HepG2 (cell line): ENCODE results near the gene NMNAT3. TPM values are rescaled to one million over a fixed set of nuclear protein-coding genes. Genes with fewer than 3 reads are reported as not detected.
A peak's percentile ranks its signal among the peaks of the same experiment; 100 is the strongest.

ENCODE experiments used
- ATAC-seq: fragments of 200-7000 bp; cut with Tn5 transposase; 3 replicates; pipeline ENCODE4 v1.9.1; 2020; ENCODE audit warnings: mild to moderate bottlenecking, moderate library complexity
- BruUV-seq: library from RNA; stranded (reverse); fragments of 400-500 nt; replicated peaks from 2 replicates; lab custom pipeline; 2021; lab: Mats Ljungman, UMichigan
- CTCF ChIA-PET: fragments of 300-600 bp; formaldehyde crosslinking; extraction: SDS; loops from one replicate; lab custom pipeline; 2021; ENCODE audit warnings: low total read pairs, inconsistent platforms, low intra/inter-chr PET ratio; lab: Yijun Ruan, JAX
- POLR2A ChIA-PET: fragments of 350-600 bp; sonication (Branson Sonifier 250); formaldehyde crosslinking; loops from one replicate; lab custom pipeline; 2020; ENCODE audit warnings: antibody characterized with exemption, inconsistent platforms; lab: Yijun Ruan, JAX
- DNase-seq: peaks from one replicate; pipeline ENCODE4 v3.0.0-alpha.2; 2015; ENCODE audit warnings: low spot score
- FAIRE-seq: peaks from 3 replicates; lab custom pipeline; 2011; peaks lifted over from hg19 to GRCh38; lab: Jason Lieb, UNC
- H2AFZ ChIP-seq: one replicate; pipeline ENCODE4 v1.6.1; 2011; ENCODE audit warnings: low read length, inconsistent platforms
- H3K27ac ChIP-seq: fragments of 300-600 bp; 3 replicates; pipeline ENCODE4 v1.8.0; 2011; ENCODE audit warnings: mixed run types, mild to moderate bottlenecking, mixed read lengths, low read length, inconsistent platforms; ENCODE audit not compliant: insufficient read depth; ENCODE audit errors: extremely low read length
- H3K27me3 ChIP-seq, 2 experiments: fragments of 200-600 bp in 1 of 2; 2 replicates in 1 of 2; 3 replicates in 1 of 2; pipeline versions ENCODE4 v1.6.0 to v1.8.0; 2011; ENCODE audit warnings: low read length in 2 of 2, mild to moderate bottlenecking in 2 of 2, moderate library complexity in 2 of 2, inconsistent platforms in 1 of 2; ENCODE audit not compliant: insufficient read depth in 2 of 2, control insufficient read depth in 1 of 2
- H3K36me3 ChIP-seq, 2 experiments: fragments of 200-600 bp in 1 of 2; replicated peaks in 1 of 2; 2 replicates in 1 of 2; 3 replicates in 1 of 2; pipeline versions ENCODE4 v1.5.1 to v1.8.0; 2011; ENCODE audit warnings: low read length in 2 of 2, inconsistent platforms in 1 of 2; ENCODE audit not compliant: insufficient read depth in 2 of 2, control insufficient read depth in 1 of 2
- H3K4me1 ChIP-seq: 2 replicates; pipeline ENCODE4 v1.5.1; 2012; ENCODE audit warnings: low read length, inconsistent platforms; ENCODE audit not compliant: insufficient read depth
- H3K4me2 ChIP-seq: 2 replicates; pipeline ENCODE4 v1.6.0; 2011; ENCODE audit warnings: low read depth, low read length, inconsistent platforms
- H3K4me3 ChIP-seq, 3 experiments: fragments of 200-600 bp in 1 of 3; sonication (generic), shearing (Covaris generic) in 1 of 3; replicated peaks in 1 of 3; 2 replicates each; pipeline ENCODE4 v1.5.1; 2011 to 2016; ENCODE audit warnings: low read length in 3 of 3, inconsistent platforms in 2 of 3, low read depth in 2 of 3, mild to moderate bottlenecking in 2 of 3, control low read depth in 1 of 3, mixed read lengths in 1 of 3; ENCODE audit not compliant: insufficient read depth in 1 of 3
- H3K79me2 ChIP-seq: one replicate; pipeline ENCODE4 v1.6.1; 2011; ENCODE audit warnings: low read length, inconsistent platforms; ENCODE audit not compliant: insufficient read depth
- H3K9ac ChIP-seq: 2 replicates; pipeline ENCODE4 v1.6.0; 2011; ENCODE audit warnings: mild to moderate bottlenecking, low read depth, low read length, inconsistent platforms; ENCODE audit not compliant: insufficient read depth
- H3K9me3 ChIP-seq: 2 replicates; pipeline ENCODE4 v1.5.1; 2012; ENCODE audit warnings: mild to moderate bottlenecking, low read length
- H4K20me1 ChIP-seq: 2 replicates; pipeline ENCODE4 v1.6.0; 2011; ENCODE audit warnings: inconsistent platforms, mild to moderate bottlenecking, low read length, moderate library complexity; ENCODE audit not compliant: insufficient read depth
- GMEB2 ChIP-seq: IDR thresholded peaks from 2 replicates; pipeline ENCODE4 v1.6.1; 2016; ENCODE audit warnings: missing biosample characterization, missing genetic modification reagents, low read depth
- MAFF ChIP-seq: IDR thresholded peaks from 2 replicates; pipeline ENCODE4 v1.6.1; 2011; ENCODE audit warnings: low read depth, low read length, improper control_type of control experiment
- MAFK ChIP-seq, 2 experiments: IDR thresholded peaks in 1 of 2; conservative IDR thresholded peaks in 1 of 2; 2 replicates each; pipeline ENCODE4 v1.6.1; 2011; ENCODE audit warnings: improper control_type of control experiment in 2 of 2, low read length in 2 of 2
- MEF2D ChIP-seq: sonication (generic); formaldehyde crosslinking; IDR thresholded peaks from 2 replicates; pipeline ENCODE4 v1.5.1; 2020; ENCODE audit warnings: mild to moderate bottlenecking, missing genetic modification reagents
- REXO4 ChIP-seq: sonication (generic); formaldehyde crosslinking; IDR thresholded peaks from 2 replicates; pipeline ENCODE4 v1.8.0; 2022; ENCODE audit warnings: missing genetic modification reagents, mild to moderate bottlenecking, borderline replicate concordance
- RORA ChIP-seq: sonication (generic); formaldehyde crosslinking; IDR thresholded peaks from 2 replicates; pipeline ENCODE4 v1.5.0; 2020; ENCODE audit warnings: mild to moderate bottlenecking, missing genetic modification reagents, moderate library complexity
- XRCC5 ChIP-seq: fragments of 200-400 bp; formaldehyde crosslinking; optimal IDR thresholded peaks from 2 replicates; pipeline ENCODE3; 2017; ENCODE audit warnings: mild to moderate bottlenecking, low read length
- ZNF180 ChIP-seq: sonication (generic); formaldehyde crosslinking; IDR thresholded peaks from 2 replicates; pipeline ENCODE4 v1.4.0; 2020; ENCODE audit warnings: low read depth, missing genetic modification reagents, borderline replicate concordance
- ZNF3 ChIP-seq: IDR thresholded peaks from 2 replicates; pipeline ENCODE4 v1.7.0; 2017; ENCODE audit warnings: inconsistent platforms
- ZNF564 ChIP-seq: sonication (generic); formaldehyde crosslinking; IDR thresholded peaks from 2 replicates; pipeline ENCODE4 v1.8.1; 2023; ENCODE audit warnings: mild to moderate bottlenecking, missing genetic modification reagents
- ZNF629 ChIP-seq: sonication (generic); formaldehyde crosslinking; conservative IDR thresholded peaks from 2 replicates; pipeline ENCODE4 v1.5.0; 2020; ENCODE audit warnings: missing genetic modification reagents
- ZNF660 ChIP-seq: sonication (generic); formaldehyde crosslinking; IDR thresholded peaks from 2 replicates; pipeline ENCODE4 v1.5.1; 2020; ENCODE audit warnings: mild to moderate bottlenecking, low read depth, missing genetic modification reagents, borderline replicate concordance
- ZNF781 ChIP-seq: sonication (generic); formaldehyde crosslinking; IDR thresholded peaks from 2 replicates; pipeline ENCODE4 v1.5.1; 2020; ENCODE audit warnings: borderline replicate concordance, mild to moderate bottlenecking, missing genetic modification reagents; ENCODE audit errors: not compliant biosample characterization
- WGBS: methylation state at CpG from one replicate; pipeline ENCODE4 v1.1.6; 2017; ENCODE audit warnings: low lambda C conversion rate; 5-methylcytosine and 5-hydroxymethylcytosine counted together
- in situ Hi-C: cut with HindIII; loops from 2 replicates; pipeline ENCODE4 v1.10.0; 2017; ENCODE audit warnings: low pct_unique_long_range_greater_than_20kb; ENCODE audit not compliant: extremely low pct_ligation_motif_present
- intact Hi-C: fragments of 100-400 bp; cut with micrococcal nuclease; formaldehyde crosslinking; loops from one replicate; pipeline ENCODE4 v1.10.0; 2022; ENCODE audit not compliant: unreplicated experiment
- polyA plus RNA-seq, 8 experiments: library from polyadenylated mRNA; depleted of rRNA in 3 of 8; stranded (reverse) in 7 of 8; unstranded in 1 of 8; fragments of >200 nt; fragmentation: Illumina TruSeq in 4 of 8; extraction: Trizol in 4 of 8; gene quantifications; 2 replicates each; pipeline versions ENCODE4 v1.2.1 to v1.2.3, GENCODE V29; 2011 to 2016; ENCODE audit warnings: low read depth in 4 of 8, missing spikeins in 1 of 8, mixed read lengths in 1 of 8; ENCODE audit not compliant: insufficient read depth in 1 of 8
- total RNA-seq, 5 experiments: library from RNA; depleted of rRNA; stranded (reverse); fragments of >200 nt; fragmentation: Illumina TruSeq; extraction: Trizol; gene quantifications; 2 replicates each; pipeline ENCODE4 v1.2.3, GENCODE V29; 2016; ENCODE audit warnings: low read depth in 1 of 5
- TF ChIP-seq, protein P1 (sequence below): sonication (generic); formaldehyde crosslinking; IDR thresholded peaks from 2 replicates; pipeline ENCODE4 v1.4.0; 2020; ENCODE audit warnings: missing genetic modification reagents

Gene NMNAT3
- total and polyA plus RNA-seq, 2 of the 13 experiments (the other 11 are each of a cell fraction or from before 2014, with no cell fraction given), result 6.1 to 7.0 TPM

DNA sequence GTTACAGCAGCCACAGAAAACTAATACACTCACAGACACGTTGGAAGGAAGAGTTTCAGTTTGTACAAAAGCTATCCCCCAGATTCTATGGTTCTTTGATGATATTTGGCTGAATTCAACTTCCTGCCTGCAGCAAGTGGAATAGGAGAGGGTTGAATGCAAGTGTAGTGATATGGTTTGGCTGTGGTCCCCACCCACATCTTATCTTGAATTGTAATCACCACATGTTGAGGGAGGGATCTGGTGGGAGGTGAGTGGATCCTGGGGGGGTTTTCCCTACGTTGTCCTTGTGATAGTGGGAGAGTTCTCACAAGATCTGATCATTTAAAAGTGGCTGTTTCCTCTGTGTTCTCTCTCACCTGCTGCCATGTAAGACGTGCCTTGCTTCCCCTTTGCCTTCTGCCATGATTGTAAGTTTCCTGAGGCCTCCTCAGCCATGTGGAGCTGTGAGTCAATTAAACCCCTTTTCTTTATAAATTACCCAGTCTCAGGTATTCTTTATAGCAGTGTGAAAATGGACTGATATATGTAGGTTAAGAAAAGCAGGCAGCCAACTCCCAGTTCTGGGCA, 29.8 kb downstream of the NMNAT3 start:
- Histone ChIP-seq H3K79me2 (no peaks in the 10 kb centered on the region), H3K36me3 (no peaks in the 10 kb centered on the region), H3K27ac (no peak overlapping the region), H3K9me3 (no peaks in the 10 kb centered on the region), H3K4me3 (no peak overlapping the region), H2AFZ (no peak overlapping the region), H3K4me2 (no peak overlapping the region), H3K9ac (no peak overlapping the region), H3K4me1 (peaks cover 6% of the 10 kb centered on the region; the same call in 1 of the 2 replicates), H3K27me3 (no peaks in the 10 kb centered on the region), H4K20me1 (no peaks in the 10 kb centered on the region)
- intact Hi-C loops (no loop called here), in situ Hi-C loops (no loop called here)
- ATAC-seq (no peak), DNase-seq (no peak), FAIRE-seq (no peak)
- 73% methylated on average over 3 of the region's 3 CpGs for WGBS
- no TSS peak for BruUV-seq
- ChIA-PET CTCF (no interaction called here), POLR2A (no interaction called here)
- TF ChIP-seq ZNF3 (CRISPR knock-in tag) (no peak), MEF2D (CRISPR knock-in tag) (no peak), ZNF629 (CRISPR knock-in tag) (no peak), ZNF781 (CRISPR knock-in tag) (no peak), XRCC5 (no peak)

GRCh38 chr3:139646512-139646911, 31.3 kb downstream of the NMNAT3 start:
- no peak overlapping the region for H3K9ac ChIP-seq
- WGBS, result 83% methylated on average over 4 of the region's 4 CpGs
- H3K27me3 ChIP-seq, result no peaks in the 10 kb centered on the region
- H3K27ac ChIP-seq, result no peak overlapping the region
- FAIRE-seq (no peak), ATAC-seq (no peak), DNase-seq (no peak)
- POLR2A ChIA-PET, result no interaction called here
- H3K9me3 ChIP-seq, result no peaks in the 10 kb centered on the region
- H3K36me3 ChIP-seq, result no peaks in the 10 kb centered on the region
- no peak overlapping the region for H2AFZ ChIP-seq
- BruUV-seq, result no TSS peak
- no peaks in the 10 kb centered on the region for H3K79me2 ChIP-seq
- H3K4me3 ChIP-seq, result no peak overlapping the region
- intact Hi-C loops, result no loop called here
- TF ChIP-seq, protein P1, sequence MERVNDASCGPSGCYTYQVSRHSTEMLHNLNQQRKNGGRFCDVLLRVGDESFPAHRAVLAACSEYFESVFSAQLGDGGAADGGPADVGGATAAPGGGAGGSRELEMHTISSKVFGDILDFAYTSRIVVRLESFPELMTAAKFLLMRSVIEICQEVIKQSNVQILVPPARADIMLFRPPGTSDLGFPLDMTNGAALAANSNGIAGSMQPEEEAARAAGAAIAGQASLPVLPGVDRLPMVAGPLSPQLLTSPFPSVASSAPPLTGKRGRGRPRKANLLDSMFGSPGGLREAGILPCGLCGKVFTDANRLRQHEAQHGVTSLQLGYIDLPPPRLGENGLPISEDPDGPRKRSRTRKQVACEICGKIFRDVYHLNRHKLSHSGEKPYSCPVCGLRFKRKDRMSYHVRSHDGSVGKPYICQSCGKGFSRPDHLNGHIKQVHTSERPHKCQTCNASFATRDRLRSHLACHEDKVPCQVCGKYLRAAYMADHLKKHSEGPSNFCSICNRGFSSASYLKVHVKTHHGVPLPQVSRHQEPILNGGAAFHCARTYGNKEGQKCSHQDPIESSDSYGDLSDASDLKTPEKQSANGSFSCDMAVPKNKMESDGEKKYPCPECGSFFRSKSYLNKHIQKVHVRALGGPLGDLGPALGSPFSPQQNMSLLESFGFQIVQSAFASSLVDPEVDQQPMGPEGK (CRISPR knock-in tag), result no peak
- TF ChIP-seq MAFF, result peak; percentile 48; the same call in 1 of the 2 replicates
- no peak for TF ChIP-seq GMEB2 (CRISPR knock-in tag)
- peak; percentile 41 to 76 for TF ChIP-seq MAFK (conservative IDR thresholded peaks at IDR 0.05 in 1 of 2, IDR thresholded peaks at IDR 0.05 in 1 of 2; ENCODE audit: low read length in 2 of 2)
- no peak for TF ChIP-seq ZNF180 (CRISPR knock-in tag)
- TF ChIP-seq ZNF564 (CRISPR knock-in tag), result no peak
- no peak for TF ChIP-seq ZNF660
- no peak for TF ChIP-seq REXO4
- TF ChIP-seq RORA, result no peak
- no peaks in the 10 kb centered on the region for H3K4me1 ChIP-seq
- CTCF ChIA-PET, result no interaction called here
- in situ Hi-C loops, result no loop called here
- no peaks in the 10 kb centered on the region for H4K20me1 ChIP-seq
- no peak overlapping the region for H3K4me2 ChIP-seq
